NCI-H526 treated with DMSO at 0.1 percent for 48 hours (cell line): ENCODE data around the gene EIF4A2.
"Not testable (repeated sequence)": the region's sequence is repeated elsewhere in the genome, so short reads cannot be mapped to it uniquely, and the experiment has no call there.

Experiments
- DNase-seq: peaks from one replicate; lab custom pipeline; 2025; lab: John Stamatoyannopoulos, UW

Gene EIF4A2

DNA sequence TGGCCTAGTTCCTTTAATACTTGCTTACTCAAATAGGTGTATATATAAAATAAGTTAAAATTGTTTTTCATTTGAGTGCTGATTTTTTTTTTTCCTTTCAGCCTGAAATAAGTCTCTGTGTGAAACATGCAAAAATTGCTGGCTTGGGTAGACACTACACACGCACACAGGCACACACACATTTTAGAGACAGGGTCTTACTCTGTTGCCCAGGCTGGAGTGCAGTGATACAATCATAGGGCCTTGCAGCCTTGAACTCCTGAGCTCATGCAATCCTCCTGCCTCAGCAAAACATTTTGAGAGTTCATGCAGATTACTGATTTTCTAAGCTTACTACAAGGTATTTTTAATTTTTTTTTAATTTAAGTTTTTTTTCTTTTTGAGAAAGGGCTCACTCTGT, 35.6 kb downstream of the EIF4A2 start:
- no peak for DNase-seq

DNA sequence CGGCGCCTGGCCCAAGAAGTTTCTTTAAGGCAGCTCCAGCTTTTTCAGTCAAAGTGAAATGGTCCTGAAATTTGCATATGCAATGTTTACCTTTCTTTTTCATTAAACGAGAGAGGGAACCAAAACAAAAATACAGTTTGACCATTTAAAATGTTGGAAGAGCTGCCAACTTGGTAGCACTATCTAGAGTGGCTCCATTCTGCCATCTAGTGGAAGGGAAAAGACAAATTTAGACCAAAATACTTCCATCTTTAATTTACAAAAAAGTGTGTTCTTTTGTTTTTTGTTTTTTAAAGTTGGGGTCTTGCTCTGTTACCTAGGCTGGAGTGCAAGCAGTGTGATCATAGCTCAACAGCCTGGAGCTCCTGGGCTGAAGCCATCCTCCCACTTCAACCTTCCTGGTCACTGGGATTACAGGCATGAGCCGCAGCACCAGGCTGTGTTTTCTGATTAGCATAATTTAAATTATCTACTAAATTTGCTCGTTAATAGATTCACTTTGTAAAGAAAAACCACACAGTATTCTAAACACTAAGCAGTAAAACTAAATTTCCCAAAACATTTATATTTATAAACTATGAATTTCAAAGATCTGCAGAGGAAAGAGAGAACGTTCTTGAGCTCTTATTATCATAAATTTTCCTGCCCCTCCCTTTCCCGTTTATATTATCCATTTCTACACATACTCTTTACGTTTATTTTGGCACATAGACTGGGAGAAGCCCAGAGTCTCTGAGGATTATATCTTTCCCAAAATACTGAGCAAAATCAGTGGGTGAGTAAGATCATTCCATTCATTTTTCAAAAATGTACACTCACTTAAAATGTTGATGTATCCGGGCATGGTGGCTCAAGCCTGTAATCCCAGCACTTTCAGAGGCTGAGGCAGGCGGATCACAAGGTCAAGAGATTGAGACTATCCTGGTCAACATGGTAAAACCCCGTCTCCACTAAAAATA, 38.3 kb downstream of the EIF4A2 start:
- peak; percentile 33 for DNase-seq

DNA sequence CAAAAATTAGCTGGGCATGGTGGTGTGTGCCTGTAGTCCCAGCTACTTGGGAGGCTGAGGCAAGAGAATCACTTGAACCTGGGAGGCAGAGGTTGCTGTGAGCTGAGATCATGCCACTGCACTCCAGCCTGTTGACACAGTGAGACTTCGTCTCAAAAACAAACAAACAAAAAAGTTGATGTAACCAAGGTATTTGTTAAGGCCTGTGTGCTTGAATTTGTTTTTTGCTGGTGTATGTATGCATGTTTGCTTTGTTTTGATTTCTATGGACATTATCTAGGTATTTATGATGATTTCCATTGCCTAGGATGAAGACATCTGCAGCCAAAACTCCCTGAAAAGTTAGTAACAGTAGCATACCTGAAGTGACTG, 39.0 kb downstream of the EIF4A2 start:
- not testable (repeated sequence) for DNase-seq

DNA sequence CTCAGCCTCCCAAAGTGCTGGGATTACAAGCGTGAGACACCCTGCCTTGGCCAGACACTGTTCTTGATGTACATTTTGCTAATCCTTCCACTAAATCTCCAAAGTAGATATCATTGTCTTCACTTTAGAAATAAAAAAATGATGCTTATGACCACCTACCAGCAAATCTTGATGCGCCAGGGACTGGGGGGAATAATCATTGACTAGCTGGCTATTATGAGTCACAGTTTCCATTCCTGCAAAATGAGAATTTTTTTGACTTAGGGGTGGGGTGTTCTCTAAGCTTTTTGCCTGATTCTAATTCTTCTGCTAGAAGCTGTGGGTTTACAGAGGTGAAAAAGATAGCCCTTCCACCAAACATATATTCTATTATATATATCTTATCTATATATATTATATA, 40.0 kb downstream of the EIF4A2 start:
- no peak for DNase-seq

DNA sequence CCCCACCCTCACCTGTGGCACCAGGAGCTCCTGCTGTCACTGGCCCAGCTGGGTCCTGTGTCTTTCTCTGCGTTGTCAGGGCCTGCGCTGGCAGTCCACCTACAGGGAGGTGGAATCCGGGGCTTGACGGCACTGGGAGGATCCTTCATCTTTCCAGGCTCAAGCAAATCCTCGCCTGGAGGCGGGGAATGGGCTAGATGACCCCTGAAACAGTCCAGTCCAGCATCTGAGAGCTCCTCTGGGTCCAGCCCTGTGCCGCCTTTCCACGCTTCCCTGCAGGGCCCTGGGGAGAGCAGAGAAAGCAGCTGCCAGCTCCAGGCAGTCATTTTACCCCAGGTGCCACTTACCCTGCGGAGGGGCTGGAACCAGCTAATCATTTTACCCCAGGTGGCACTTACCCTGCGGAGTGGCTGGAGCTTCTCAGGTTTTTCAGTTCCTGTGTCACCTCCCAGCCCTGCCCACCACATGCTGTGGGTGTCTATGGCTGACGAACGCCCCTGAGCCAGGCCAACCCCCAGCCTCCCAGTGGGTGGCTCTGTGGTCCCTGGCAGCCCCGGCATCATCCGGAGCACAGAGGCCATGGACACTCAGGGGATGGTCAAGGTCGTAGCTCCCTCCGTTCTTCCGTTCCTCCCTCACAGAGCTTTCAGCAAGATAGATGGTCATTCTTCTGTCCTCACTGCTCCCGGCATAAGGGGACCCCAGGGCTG, 41.2 kb downstream of the EIF4A2 start:
- DNase-seq: no peak

DNA sequence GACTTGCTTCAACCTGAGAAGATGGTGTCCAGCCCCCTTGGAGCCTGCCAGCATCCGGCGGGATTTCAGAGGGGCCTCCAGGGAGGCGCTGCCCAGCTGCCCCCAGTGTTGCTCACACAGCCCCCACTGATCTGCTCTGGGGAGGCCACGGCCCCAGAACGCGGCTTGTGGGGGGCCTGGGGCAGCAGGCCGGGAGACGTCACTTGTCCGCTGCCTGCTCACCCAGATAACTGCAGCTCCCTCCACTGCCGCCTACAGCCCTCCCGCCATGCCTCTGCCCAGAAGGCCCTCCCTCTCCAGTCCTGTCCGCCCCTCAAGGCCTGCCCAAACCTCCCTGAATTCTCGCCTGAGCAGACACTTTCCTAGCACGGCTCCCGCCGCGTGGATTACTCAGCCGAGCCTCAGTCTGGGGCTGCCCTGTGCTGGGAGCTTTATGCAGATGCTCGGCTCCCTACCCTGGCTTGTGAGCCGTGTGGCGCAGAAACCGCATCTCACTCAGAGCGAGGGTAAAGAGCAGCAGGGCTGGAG, 42.0 kb downstream of the EIF4A2 start:
- no peak for DNase-seq

DNA sequence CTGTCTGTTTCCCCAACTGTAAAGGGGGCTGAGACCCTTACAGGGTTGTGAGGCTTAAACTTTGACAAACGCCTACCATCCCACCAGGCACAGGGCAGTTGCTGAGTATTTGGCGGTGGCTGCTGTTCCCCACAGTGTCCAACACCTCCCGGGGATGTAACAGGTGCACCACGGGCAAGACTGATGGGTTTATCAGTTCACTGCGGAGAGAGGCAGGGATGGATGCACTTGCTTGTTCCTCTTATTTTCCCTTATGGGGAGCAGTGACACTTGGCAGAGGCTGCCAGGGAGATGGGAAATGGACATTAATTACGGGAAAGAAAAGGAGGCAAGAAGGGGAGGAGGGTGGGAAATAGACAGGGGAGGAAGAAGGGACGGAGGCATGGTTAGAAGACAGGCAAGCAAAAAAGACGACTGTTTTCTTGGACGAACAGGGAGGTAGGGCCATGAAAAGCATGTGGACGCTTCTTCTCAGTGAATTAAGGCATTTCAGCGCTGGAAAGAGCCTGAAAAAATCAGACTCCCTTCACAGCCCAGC, 42.6 kb downstream of the EIF4A2 start:
- DNase-seq: no peak

DNA sequence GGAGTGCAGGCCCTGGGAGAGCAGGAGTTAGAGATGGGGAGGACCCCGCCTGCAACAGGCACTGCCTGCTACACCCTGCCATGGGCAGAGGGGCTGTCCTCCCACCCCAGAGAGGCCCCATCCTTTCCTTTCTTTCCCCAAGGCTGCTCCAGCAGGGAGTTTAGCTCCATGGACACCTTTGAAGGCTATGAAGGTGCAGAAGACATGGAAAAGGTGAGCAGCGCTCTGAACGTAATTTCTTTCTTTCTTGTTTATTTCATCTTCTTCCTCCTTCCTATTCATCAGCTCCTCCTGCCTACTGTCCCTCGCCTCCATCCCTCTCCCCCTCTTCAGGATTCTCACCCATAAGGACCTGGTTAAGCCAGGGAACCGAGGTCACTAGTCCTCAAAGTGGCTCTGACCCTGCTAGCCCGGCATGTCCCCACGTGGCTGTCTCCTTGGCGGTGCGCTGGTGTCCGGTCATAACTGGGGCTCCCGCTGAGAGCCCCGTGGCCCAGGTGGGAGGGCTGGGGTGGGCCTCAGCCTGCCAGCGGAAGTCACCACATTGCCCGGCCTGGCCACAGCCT, 43.1 kb downstream of the EIF4A2 start:
- no peak for DNase-seq

DNA sequence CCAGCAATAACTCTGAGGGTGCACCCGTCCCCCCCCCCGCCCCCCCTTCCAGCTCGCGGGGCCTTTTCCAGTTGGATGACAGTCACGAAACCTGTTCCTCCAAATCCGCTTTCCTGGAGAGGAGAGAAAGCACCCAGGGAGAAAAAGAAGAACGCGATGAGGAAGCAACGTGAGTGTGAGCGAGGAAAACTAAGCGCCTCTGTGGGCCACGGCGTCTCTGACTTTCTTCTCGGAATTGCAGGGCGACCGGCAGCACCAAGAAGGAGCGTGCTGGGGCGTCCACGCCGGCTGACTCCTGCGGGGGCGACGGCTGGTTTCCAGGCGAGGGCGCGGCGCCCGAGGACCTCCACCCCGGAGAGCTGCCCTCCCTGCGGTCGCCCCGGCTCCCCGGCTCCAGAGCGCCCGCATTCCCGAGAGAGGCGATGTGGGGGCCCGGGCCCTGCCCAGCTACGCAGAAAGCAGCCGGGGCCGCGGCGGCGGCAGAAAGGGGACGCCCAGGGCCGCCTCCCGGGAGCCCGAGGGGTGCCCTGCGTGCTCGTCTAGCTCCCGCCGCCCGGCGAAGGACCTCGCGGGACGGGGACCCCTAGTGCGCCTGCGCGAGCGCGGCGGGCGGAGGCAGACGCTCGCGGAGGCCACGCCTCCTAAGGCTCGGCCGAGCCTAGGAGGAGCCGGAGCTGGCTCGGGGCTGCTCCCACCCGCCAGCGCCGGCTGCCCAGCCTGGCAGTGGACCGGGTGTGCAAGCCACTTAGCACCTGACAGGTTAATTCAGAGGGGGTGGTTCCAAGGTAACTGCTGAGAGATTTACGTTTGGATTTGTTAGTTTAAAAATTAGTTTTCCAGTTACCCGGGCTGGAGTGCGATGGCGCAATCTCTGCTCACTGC, 43.8 kb downstream of the EIF4A2 start:
- peak; percentile 64 for DNase-seq

DNA sequence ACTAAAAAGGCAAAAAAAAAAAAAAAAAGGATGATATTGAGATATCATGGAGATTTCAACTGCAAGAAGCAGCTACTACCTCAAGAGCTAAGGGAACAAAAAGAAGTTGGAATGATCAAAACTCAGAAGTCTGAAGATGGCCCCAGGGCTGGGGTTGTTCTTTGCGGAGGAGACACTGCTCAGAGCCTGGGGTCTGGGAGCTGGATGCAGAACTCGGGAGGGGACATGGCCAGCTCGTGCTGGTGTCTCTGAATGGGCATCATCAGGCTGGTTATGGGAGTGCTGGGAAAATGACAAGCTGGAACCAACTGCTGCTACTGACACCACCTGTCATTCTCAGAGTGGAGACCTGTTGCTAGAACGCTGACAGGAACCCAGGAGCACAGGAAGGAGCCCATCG, 45.0 kb downstream of the EIF4A2 start:
- DNase-seq: no peak

DNA sequence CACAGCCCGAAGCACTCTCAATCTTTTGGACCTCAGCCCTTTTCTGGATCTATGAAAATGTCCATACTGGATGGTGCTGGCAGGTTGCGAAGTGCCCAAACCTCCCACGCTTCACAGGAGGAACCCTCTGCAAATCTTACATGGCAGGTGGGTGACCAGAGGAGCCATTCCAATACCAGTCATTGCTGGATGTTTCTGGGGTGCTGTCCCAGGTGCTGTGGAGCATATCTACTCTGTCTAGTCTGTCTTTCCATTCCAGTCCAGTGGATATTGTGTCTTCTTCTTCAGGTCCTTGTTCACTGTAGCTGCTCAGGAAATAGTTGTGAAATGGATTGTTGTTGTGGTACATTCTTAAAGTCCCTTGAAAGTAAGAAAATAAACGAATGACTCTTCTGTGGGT, 48.4 kb downstream of the EIF4A2 start:
- DNase-seq: no peak

DNA sequence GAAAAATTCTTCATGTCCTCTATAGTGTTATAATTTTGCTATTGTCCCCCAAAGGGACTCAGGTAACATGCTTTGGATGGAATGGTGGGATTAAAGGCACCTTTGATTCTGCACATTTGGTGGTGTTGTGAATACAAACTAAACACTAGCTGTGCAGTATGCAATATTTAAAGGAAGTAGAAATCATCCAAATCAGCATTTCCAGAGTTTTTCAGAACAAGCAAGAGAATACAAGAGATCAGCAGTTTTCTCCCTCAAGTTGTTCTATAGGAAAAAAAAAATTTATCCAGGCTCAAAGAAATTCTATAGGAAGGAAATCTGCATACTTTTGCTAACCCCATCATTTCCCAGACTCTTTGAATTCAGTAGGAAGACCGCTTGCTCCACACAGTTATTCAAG, 48.9 kb downstream of the EIF4A2 start:
- no peak for DNase-seq
